ENCODE measurements around the gene RCAN1.

Gene RCAN1

DNA sequence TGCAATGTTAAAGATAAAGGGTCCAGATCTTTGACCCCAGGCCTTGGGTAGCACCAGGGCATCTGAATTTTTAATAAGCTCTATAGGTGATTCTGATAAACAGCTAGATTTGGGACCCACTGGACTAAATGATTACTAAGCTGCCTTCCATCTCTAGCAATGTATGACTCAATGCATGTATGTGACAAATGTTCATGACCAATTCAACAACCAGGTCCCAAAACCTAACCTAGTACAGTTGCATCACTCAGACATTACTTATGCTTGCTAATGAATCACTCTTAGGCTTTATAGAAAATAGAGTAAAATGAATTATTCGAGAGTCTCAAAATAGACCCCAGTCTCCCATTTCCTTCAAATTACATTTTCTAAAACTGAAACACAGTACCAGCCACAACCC, 35.5 kb downstream of the RCAN1 start:
- Histone ChIP-seq H3K4me1 (ENCODE audit: control insufficient read depth, low read length) (no peaks in the 10 kb centered on the region), H3K4me3 (ENCODE audit: low read length) (no peak overlapping the region), H3K36me3 (ENCODE audit: control insufficient read depth, low read length) (no peaks in the 10 kb centered on the region), H3K9me2 (replicated peaks; ENCODE audit: control insufficient read depth, low read length) (no peaks in the 10 kb centered on the region), H4K20me1 (ENCODE audit: control insufficient read depth, insufficient read depth, low read depth, low read length) (no peaks in the 10 kb centered on the region), H3K27me3 (ENCODE audit: control insufficient read depth, low read length) (peaks cover 2% of the 10 kb centered on the region), H3K79me2 (ENCODE audit: control insufficient read depth, low read length) (no peaks in the 10 kb centered on the region), H3F3A (ENCODE audit: control insufficient read depth, insufficient read depth) (no peaks in the 10 kb centered on the region), H3K27ac (ENCODE audit: low read depth, low read length) (no peak overlapping the region), H3K4me2 (ENCODE audit: low read length) (no peak overlapping the region), H3K9me3 (ENCODE audit: control insufficient read depth, insufficient read depth, low read length) (no peaks in the 10 kb centered on the region)
- TF ChIP-seq, protein P1, sequence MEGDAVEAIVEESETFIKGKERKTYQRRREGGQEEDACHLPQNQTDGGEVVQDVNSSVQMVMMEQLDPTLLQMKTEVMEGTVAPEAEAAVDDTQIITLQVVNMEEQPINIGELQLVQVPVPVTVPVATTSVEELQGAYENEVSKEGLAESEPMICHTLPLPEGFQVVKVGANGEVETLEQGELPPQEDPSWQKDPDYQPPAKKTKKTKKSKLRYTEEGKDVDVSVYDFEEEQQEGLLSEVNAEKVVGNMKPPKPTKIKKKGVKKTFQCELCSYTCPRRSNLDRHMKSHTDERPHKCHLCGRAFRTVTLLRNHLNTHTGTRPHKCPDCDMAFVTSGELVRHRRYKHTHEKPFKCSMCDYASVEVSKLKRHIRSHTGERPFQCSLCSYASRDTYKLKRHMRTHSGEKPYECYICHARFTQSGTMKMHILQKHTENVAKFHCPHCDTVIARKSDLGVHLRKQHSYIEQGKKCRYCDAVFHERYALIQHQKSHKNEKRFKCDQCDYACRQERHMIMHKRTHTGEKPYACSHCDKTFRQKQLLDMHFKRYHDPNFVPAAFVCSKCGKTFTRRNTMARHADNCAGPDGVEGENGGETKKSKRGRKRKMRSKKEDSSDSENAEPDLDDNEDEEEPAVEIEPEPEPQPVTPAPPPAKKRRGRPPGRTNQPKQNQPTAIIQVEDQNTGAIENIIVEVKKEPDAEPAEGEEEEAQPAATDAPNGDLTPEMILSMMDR (IDR thresholded peaks at IDR 0.05; ENCODE audit: low read depth, low read length, poor library complexity, severe bottlenecking): no peak
- TF ChIP-seq EZH2phosphoT487 (IDR thresholded peaks at IDR 0.05; ENCODE audit: borderline replicate concordance, low read length): no peak

DNA sequence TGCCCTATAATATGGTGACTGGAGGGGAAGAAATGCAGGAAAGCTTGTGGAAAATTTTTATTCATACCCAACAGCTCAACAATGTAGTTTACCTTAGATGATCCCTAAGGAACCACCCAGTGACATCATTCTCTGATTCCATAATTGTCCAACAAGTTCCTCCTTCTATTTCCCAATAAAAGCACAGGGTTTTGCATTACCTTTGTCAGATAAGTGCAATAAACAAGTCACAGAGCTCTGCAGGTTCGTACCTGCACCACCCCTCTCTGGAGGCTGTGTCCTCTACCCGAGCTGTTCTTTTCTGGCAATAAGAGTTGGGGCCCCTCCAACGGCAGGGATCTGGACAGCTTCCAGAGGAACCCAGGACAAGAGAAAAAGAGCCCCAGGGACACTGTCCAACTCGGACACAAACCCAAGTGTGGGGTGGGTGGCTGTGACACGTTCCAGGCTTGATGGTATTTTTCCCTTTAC, 38.8 kb downstream of the RCAN1 start:
- Histone ChIP-seq H3K36me3 (ENCODE audit: control insufficient read depth, low read length) (no peaks in the 10 kb centered on the region), H3K27ac (ENCODE audit: low read depth, low read length) (no peak overlapping the region), H3K27me3 (ENCODE audit: control insufficient read depth, low read length) (no peaks in the 10 kb centered on the region), H4K20me1 (ENCODE audit: control insufficient read depth, insufficient read depth, low read depth, low read length) (no peaks in the 10 kb centered on the region), H3K4me2 (ENCODE audit: low read length) (no peak overlapping the region), H3K79me2 (ENCODE audit: control insufficient read depth, low read length) (no peaks in the 10 kb centered on the region), H3K9me2 (replicated peaks; ENCODE audit: control insufficient read depth, low read length) (no peaks in the 10 kb centered on the region), H3K9me3 (ENCODE audit: control insufficient read depth, insufficient read depth, low read length) (no peaks in the 10 kb centered on the region), H3K4me3 (ENCODE audit: low read length) (no peak overlapping the region), H3K4me1 (ENCODE audit: control insufficient read depth, low read length) (no peaks in the 10 kb centered on the region), H3F3A (ENCODE audit: control insufficient read depth, insufficient read depth) (no peaks in the 10 kb centered on the region)
- TF ChIP-seq, protein P1 (IDR thresholded peaks at IDR 0.05; ENCODE audit: low read depth, low read length, poor library complexity, severe bottlenecking): no peak
- TF ChIP-seq EZH2phosphoT487 (IDR thresholded peaks at IDR 0.05; ENCODE audit: borderline replicate concordance, low read length): no peak

DNA sequence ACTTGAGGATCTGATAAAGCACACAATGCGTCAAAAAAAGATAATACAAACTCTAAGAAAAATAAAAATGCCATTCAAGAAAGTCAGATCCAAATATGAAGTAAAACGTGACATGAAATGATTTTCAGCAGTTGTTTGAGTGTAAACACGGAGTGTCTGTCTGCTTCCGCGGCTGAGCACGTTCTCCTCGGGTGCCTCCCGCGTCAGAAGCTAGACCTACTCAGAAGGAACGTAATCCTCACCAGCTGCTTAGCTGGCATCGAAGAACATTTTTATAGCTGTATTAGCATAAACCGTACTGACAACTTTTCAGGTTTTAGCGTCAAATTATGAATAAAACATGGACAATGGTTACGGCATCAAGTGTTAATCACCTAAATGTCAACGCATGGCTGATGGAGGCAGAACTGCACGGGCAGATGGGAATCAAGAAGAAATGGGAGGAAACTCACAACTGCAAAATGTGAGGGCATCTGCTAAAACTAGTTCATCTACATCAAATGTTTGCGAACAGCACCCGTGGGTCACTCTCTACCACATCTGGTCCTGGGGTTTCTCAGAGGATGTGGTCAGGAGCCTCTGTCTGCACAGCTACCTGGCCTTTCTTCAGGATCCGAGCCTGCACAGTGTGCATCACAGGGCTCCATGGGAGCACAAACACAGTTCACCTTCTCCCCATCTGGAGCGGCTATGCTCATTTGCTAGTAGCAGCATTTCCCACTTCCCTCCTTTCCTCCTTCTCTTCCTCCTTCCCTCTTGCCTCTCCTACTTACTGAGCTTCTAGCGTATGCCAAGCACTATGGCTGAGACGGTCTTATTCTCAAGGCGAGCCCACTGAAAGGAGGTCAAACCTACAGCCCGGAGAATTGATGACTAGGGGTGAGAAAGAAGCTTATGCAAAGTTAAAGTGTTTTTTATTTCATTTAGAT, 40.0 kb downstream of the RCAN1 start:
- Histone ChIP-seq H3K4me3 (ENCODE audit: low read length) (no peak overlapping the region), H3K27me3 (ENCODE audit: control insufficient read depth, low read length) (no peaks in the 10 kb centered on the region), H3K36me3 (ENCODE audit: control insufficient read depth, low read length) (no peaks in the 10 kb centered on the region), H3K4me1 (ENCODE audit: control insufficient read depth, low read length) (no peaks in the 10 kb centered on the region), H3F3A (ENCODE audit: control insufficient read depth, insufficient read depth) (no peaks in the 10 kb centered on the region), H3K9me3 (ENCODE audit: control insufficient read depth, insufficient read depth, low read length) (no peaks in the 10 kb centered on the region), H3K79me2 (ENCODE audit: control insufficient read depth, low read length) (no peaks in the 10 kb centered on the region), H4K20me1 (ENCODE audit: control insufficient read depth, insufficient read depth, low read depth, low read length) (no peaks in the 10 kb centered on the region), H3K4me2 (ENCODE audit: low read length) (no peak overlapping the region), H3K9me2 (replicated peaks; ENCODE audit: control insufficient read depth, low read length) (no peaks in the 10 kb centered on the region), H3K27ac (ENCODE audit: low read depth, low read length) (no peak overlapping the region)
- no peak for TF ChIP-seq EZH2phosphoT487 (IDR thresholded peaks at IDR 0.05; ENCODE audit: borderline replicate concordance, low read length)
- TF ChIP-seq, protein P1 (IDR thresholded peaks at IDR 0.05; ENCODE audit: low read depth, low read length, poor library complexity, severe bottlenecking): no peak
